A549 treated with AZD2906 at 1 μM for 4 hours (cell line): ENCODE measurements around the gene EPM2AIP1. TPM values are rescaled to one million over a fixed set of nuclear protein-coding genes. Genes with fewer than 3 reads are reported as not detected.

Source experiments
- total RNA-seq: library from RNA; stranded (reverse); fragments of 200-300 nt; extraction: Qiagen RNA extraction; gene quantifications from 5 replicates; pipeline ENCODE4 v1.2.3, GENCODE V29; 2022

Gene EPM2AIP1
- 4.4 to 6.5 TPM (median 6.0 TPM) in 5 replicates for total RNA-seq

DNA sequence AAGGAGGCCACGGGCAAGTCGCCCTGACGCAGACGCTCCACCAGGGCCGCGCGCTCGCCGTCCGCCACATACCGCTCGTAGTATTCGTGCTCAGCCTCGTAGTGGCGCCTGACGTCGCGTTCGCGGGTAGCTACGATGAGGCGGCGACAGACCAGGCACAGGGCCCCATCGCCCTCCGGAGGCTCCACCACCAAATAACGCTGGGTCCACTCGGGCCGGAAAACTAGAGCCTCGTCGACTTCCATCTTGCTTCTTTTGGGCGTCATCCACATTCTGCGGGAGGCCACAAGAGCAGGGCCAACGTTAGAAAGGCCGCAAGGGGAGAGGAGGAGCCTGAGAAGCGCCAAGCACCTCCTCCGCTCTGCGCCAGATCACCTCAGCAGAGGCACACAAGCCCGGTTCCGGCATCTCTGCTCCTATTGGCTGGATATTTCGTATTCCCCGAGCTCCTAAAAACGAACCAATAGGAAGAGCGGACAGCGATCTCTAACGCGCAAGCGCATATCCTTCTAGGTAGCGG is at the start of gene EPM2AIP1:
TSS of gene EPM2AIP1 (minus strand) at position 326 of the 520 bp plus-strand sequence. CDS start at position 272, 54 bp downstream.

DNA sequence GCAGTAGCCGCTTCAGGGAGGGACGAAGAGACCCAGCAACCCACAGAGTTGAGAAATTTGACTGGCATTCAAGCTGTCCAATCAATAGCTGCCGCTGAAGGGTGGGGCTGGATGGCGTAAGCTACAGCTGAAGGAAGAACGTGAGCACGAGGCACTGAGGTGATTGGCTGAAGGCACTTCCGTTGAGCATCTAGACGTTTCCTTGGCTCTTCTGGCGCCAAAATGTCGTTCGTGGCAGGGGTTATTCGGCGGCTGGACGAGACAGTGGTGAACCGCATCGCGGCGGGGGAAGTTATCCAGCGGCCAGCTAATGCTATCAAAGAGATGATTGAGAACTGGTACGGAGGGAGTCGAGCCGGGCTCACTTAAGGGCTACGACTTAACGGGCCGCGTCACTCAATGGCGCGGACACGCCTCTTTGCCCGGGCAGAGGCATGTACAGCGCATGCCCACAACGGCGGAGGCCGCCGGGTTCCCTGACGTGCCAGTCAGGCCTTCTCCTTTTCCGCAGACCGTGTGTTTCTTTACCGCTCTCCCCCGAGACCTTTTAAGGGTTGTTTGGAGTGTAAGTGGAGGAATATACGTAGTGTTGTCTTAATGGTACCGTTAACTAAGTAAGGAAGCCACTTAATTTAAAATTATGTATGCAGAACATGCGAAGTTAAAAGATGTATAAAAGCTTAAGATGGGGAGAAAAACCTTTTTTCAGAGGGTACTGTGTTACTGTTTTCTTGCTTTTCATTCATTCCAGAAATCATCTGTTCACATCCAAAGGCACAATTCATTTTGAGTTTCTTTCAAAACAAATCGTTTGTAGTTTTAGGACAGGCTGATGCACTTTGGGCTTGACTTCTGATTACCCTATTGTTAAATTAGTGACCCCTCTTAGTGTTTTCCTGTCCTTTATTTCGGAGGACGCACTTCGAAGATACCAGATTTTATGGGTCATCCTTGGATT is 674 bp upstream of the EPM2AIP1 start, which contains the start of gene MLH1:
TSS of gene MLH1 (plus strand) at position 193 of the 958 bp plus-strand sequence. CDS start at position 223, 30 bp downstream.

DNA sequence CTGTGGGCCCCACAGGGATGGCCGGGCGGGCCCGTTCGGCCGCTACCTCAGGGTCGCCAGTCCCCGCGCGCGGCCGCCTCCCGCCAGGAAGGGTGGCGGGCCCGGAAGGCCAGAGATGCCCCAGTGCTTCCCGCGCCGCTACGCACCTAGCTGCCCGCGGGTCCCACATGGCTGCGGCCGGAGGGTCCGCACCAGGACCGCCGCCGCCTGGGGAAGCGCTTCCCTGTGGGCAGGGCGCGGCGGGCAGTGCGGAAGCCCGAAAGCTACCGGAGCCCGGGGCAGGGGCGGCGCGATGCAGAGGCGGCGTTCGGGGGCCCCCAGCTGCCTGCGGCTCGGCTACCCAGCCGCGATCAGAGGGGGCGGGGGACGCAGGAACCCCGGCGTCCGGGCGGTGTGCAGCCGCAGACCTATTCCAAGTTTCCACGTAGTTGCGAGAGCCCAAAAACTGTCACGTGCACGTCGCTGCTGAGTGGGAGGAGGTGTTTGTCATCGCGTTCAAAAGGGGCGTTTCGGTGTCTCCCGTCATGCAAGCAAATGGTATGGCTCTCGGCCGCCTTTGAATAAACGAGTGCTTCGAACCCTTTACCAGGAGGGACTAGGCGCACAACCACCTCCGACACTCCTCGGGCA is 48.2 kb downstream of the EPM2AIP1 start, which contains the start of gene TRANK1:
TSS of gene TRANK1 (minus strand) at position 414 of the 630 bp plus-strand sequence. CDS start at position 169, 245 bp downstream.

Other genes starting within 250 kb of the EPM2AIP1 start
- 0.01 TPM in 1 of 5 replicates, not detected in the others for gene DCLK3, start 228.6 kb downstream of the EPM2AIP1 start, total RNA-seq
- gene TRANK1, start 48.1 kb downstream of the EPM2AIP1 start, total RNA-seq = 1.1 to 2.1 TPM (median 1.3 TPM) in 5 replicates
- gene MLH1, start 387 bp upstream of the EPM2AIP1 start, total RNA-seq = 29.8 to 37.2 TPM (median 31.6 TPM) in 5 replicates
- gene LRRFIP2, start 181.5 kb upstream of the EPM2AIP1 start, total RNA-seq = 54.3 to 64.8 TPM (median 57.1 TPM) in 5 replicates